Uterus (tissue), 4 donors: ENCODE results near the gene P4HB. TPM values are rescaled to one million over a fixed set of nuclear protein-coding genes. Genes with fewer than 3 reads are reported as not detected.

Experiments
- DNase-seq, 2 donors: peaks; one replicate each; pipeline ENCODE4 v3.0.0-alpha.2; 2019 to 2020
- H3K27ac ChIP-seq, 2 donors: fragments of 200-600 bp; sonication (generic); 1 replicate in 1 of 2; 2 replicates in 1 of 2; pipeline ENCODE4 v1.5.1; 2016 to 2018
- H3K27me3 ChIP-seq, 2 donors: fragments of 200-600 bp; sonication (generic); one replicate each; pipeline ENCODE4 v1.5.1; 2018 to 2019; ENCODE audit warnings: control low read depth in 1 of 2
- H3K36me3 ChIP-seq, 2 donors: fragments of 200-600 bp; sonication (generic); one replicate each; pipeline ENCODE4 v1.5.1; 2019; ENCODE audit warnings: control low read depth in 1 of 2
- H3K4me1 ChIP-seq, 2 donors: fragments of 200-600 bp; sonication (generic); one replicate each; pipeline ENCODE4 v1.5.1; 2018 to 2019; ENCODE audit warnings: control low read depth in 1 of 2
- H3K4me3 ChIP-seq, 2 donors: fragments of 200-600 bp; sonication (generic); 1 replicate in 1 of 2; 2 replicates in 1 of 2; pipeline ENCODE4 v1.5.1; 2018 to 2019; ENCODE audit warnings: mild to moderate bottlenecking in 1 of 2
- H3K9me3 ChIP-seq, 2 donors: fragments of 200-600 bp; sonication (generic); one replicate each; pipeline ENCODE4 v1.5.1; 2019; ENCODE audit warnings: control low read depth in 1 of 2
- CTCF ChIP-seq, 4 experiments: fragments of 200-600 bp in 2 of 4; fragments of 450-650 bp in 2 of 4; sonication (generic) in 2 of 4; IDR thresholded peaks; one replicate each; pipeline ENCODE4 v1.5.1; 2016 to 2019; ENCODE audit warnings: antibody characterized with exemption in 4 of 4, mild to moderate bottlenecking in 2 of 4, moderate library complexity in 1 of 4
- POLR2A ChIP-seq, 2 donors: fragments of 450-650 bp; IDR thresholded peaks; one replicate each; pipeline ENCODE4 v1.6.1; 2016; ENCODE audit warnings: antibody characterized with exemption in 2 of 2, mild to moderate bottlenecking in 1 of 2, moderate library complexity in 1 of 2
- intact Hi-C: fragments of 100-400 bp; cut with DNase I; formaldehyde crosslinking; loops from one replicate; pipeline ENCODE4 v1.15.1; 2023; ENCODE audit warnings: low total_unique reads
- total RNA-seq, 4 donors: library from RNA; depleted of rRNA in 3 of 4; stranded (reverse); fragments of >200 nt in 3 of 4; gene quantifications; one replicate each; pipeline versions ENCODE4 v1.1.0 to v1.2.4, GENCODE V29; 2014 to 2023
- donor health status: DM: yes; HTN: yes; CAD: no.

P4HB gene
- total RNA-seq, 4 donors from 2014 or later = 199 to 504 (median 304) TPM

GRCh38 chr17:81888988-81889595 lies 28.8 kb upstream of the P4HB start:
- DNase-seq = no peak
- Histone ChIP-seq H3K27me3 (no peaks in the 10 kb centered on the region), H3K4me1 (peaks cover 6 to 11% of the 10 kb centered on the region in 2 donors), H3K9me3 (no peaks in the 10 kb centered on the region), H3K4me3 (no peak overlapping the region), H3K36me3 (no peaks in the 10 kb centered on the region), H3K27ac (no peak overlapping the region)
- intact Hi-C loops = no loop called here
- TF ChIP-seq CTCF (IDR thresholded peaks at IDR 0.05) (no peak), POLR2A (IDR thresholded peaks at IDR 0.05) (no peak)

- TF ChIP-seq POLR2A (IDR thresholded peaks at IDR 0.05) = no peak
- TF ChIP-seq CTCF (IDR thresholded peaks at IDR 0.05) = no peak
- Histone ChIP-seq H3K36me3 (no peaks in the 10 kb centered on the region), H3K27me3 (no peaks in the 10 kb centered on the region)
Observed at GRCh38 chr17:81888105-81888987, 28.0 kb upstream of the P4HB start.

GRCh38 chr17:81885869-81886548 lies 25.7 kb upstream of the P4HB start:
- no peak overlapping the region for H3K27ac ChIP-seq
- no peak for TF ChIP-seq POLR2A (IDR thresholded peaks at IDR 0.05)
- no peak for TF ChIP-seq CTCF (IDR thresholded peaks at IDR 0.05)
- H3K9me3 ChIP-seq = no peaks in the 10 kb centered on the region
- no peak for DNase-seq
- peaks cover 6 to 11% of the 10 kb centered on the region in 2 donors for H3K4me1 ChIP-seq
- H3K27me3 ChIP-seq = no peaks in the 10 kb centered on the region
- H3K36me3 ChIP-seq = no peaks in the 10 kb centered on the region
- intact Hi-C loops = no loop called here
- H3K4me3 ChIP-seq = no peak overlapping the region

More at GRCh38 chr17:81888105-81888987, 28.0 kb upstream of the P4HB start:
- H3K27ac ChIP-seq = no peak overlapping the region
- no peaks in the 10 kb centered on the region for H3K9me3 ChIP-seq
- intact Hi-C loops = no loop called here
- H3K4me3 ChIP-seq = no peak overlapping the region
- H3K4me1 ChIP-seq = peaks cover 6 to 11% of the 10 kb centered on the region in 2 donors
- no peak for DNase-seq

GRCh38 chr17:81885454-81885853 lies 25.1 kb upstream of the P4HB start:
- Histone ChIP-seq H3K36me3 (no peaks in the 10 kb centered on the region), H3K4me1 (peaks cover 4 to 6% of the 10 kb centered on the region in 2 donors), H3K9me3 (no peaks in the 10 kb centered on the region), H3K27me3 (no peaks in the 10 kb centered on the region), H3K4me3 (no peak overlapping the region), H3K27ac (no peak overlapping the region)
- intact Hi-C loops = no loop called here
- TF ChIP-seq CTCF (IDR thresholded peaks at IDR 0.05) (no peak), POLR2A (IDR thresholded peaks at IDR 0.05) (no peak)
- no peak for DNase-seq
